Measurements from ENCODE around the gene SCNN1G. TPM values are rescaled to one million over a fixed set of nuclear protein-coding genes. Genes with fewer than 3 reads are reported as not detected.
A peak's percentile ranks its signal among the peaks of the same experiment; 100 is the strongest.

Gene SCNN1G
- total and polyA plus RNA-seq, 2 of the 13 experiments (the other 11 are each of a cell fraction or from before 2014, with no cell fraction given): not detected

- TF ChIP-seq ETV5 (CRISPR knock-in tag; IDR thresholded peaks at IDR 0.05; ENCODE audit: borderline replicate concordance) (peak; percentile 35; the same call in 1 of the 2 replicates), PHF8 (CRISPR knock-in tag; IDR thresholded peaks at IDR 0.05) (peak; percentile 77), BATF2 (CRISPR knock-in tag; IDR thresholded peaks at IDR 0.05) (peak; percentile 64; the same call in 1 of the 2 replicates), ZNF343 (CRISPR knock-in tag; IDR thresholded peaks at IDR 0.05) (peak; percentile 84), TARDBP (CRISPR knock-in tag; IDR thresholded peaks at IDR 0.05) (peak; percentile 77), GATAD1 (CRISPR knock-in tag; IDR thresholded peaks at IDR 0.05) (no peak), CHCHD3 (CRISPR knock-in tag; IDR thresholded peaks at IDR 0.05) (peak; percentile 70; the same call in 1 of the 2 replicates), SRY (CRISPR knock-in tag; IDR thresholded peaks at IDR 0.05) (peak; percentile 69; the same call in 1 of the 2 replicates), RBM39 (IDR thresholded peaks at IDR 0.05; ENCODE audit: low read depth, low read length, poor library complexity, severe bottlenecking) (peak; percentile 2), SRF (IDR thresholded peaks at IDR 0.05; ENCODE audit: low read depth, low read length) (no peak), MEF2D (CRISPR knock-in tag; IDR thresholded peaks at IDR 0.05) (peak; percentile 53; the same call in 1 of the 2 replicates), HES4 (CRISPR knock-in tag; IDR thresholded peaks at IDR 0.05; ENCODE audit: borderline replicate concordance) (peak; percentile 80; the same call in 1 of the 2 replicates), EZH2 (conservative IDR thresholded peaks at IDR 0.05; ENCODE audit: low read depth, low read length) (no peak), NR2F2 (IDR thresholded peaks at IDR 0.05; ENCODE audit: borderline replicate concordance, low read depth) (peak; percentile 55; the same call in 1 of the 2 replicates), ELK4 (CRISPR knock-in tag; IDR thresholded peaks at IDR 0.05; ENCODE audit: borderline replicate concordance) (peak; percentile 18; the same call in 1 of the 2 replicates), FOSL2 (CRISPR knock-in tag; IDR thresholded peaks at IDR 0.05) (peak; percentile 9; the same call in 1 of the 2 replicates), ZXDC (CRISPR knock-in tag; IDR thresholded peaks at IDR 0.05) (no peak; the same call in 1 of the 2 replicates), ISX (CRISPR knock-in tag; conservative IDR thresholded peaks at IDR 0.05) (peak; percentile 92; the same call in 1 of the 2 replicates), ZFP41 (CRISPR knock-in tag; IDR thresholded peaks at IDR 0.05; ENCODE audit: borderline replicate concordance) (no peak)
- TF ChIP-seq, protein P1, sequence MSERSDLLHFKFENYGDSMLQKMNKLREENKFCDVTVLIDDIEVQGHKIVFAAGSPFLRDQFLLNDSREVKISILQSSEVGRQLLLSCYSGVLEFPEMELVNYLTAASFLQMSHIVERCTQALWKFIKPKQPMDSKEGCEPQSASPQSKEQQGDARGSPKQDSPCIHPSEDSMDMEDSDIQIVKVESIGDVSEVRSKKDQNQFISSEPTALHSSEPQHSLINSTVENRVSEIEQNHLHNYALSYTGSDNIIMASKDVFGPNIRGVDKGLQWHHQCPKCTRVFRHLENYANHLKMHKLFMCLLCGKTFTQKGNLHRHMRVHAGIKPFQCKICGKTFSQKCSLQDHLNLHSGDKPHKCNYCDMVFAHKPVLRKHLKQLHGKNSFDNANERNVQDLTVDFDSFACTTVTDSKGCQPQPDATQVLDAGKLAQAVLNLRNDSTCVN (CRISPR knock-in tag; IDR thresholded peaks at IDR 0.05; ENCODE audit: borderline replicate concordance): 0 out of 2 replicates have a peak, but pooled peaks have one; percentile 22
- TF ChIP-seq, protein P2, sequence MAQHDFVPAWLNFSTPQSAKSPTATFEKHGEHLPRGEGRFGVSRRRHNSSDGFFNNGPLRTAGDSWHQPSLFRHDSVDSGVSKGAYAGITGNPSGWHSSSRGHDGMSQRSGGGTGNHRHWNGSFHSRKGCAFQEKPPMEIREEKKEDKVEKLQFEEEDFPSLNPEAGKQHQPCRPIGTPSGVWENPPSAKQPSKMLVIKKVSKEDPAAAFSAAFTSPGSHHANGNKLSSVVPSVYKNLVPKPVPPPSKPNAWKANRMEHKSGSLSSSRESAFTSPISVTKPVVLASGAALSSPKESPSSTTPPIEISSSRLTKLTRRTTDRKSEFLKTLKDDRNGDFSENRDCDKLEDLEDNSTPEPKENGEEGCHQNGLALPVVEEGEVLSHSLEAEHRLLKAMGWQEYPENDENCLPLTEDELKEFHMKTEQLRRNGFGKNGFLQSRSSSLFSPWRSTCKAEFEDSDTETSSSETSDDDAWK (CRISPR knock-in tag; IDR thresholded peaks at IDR 0.05): no peak
These were observed 33.9 kb upstream of the SCNN1G start (continued) for GRCh38 chr16:23148513-23149266.

Measured in HepG2 (cell line).